Prostate gland (tissue), 2 donors: Measurements from ENCODE around the gene B9D1. TPM values are rescaled to one million over a fixed set of nuclear protein-coding genes. Genes with fewer than 3 reads are reported as not detected.

Experiments
- DNase-seq: peaks from one replicate; pipeline ENCODE4 v3.0.0-alpha.2; 2019; ENCODE audit warnings: low spot score
- H3K27ac ChIP-seq, 2 donors: fragments of 200-600 bp; sonication (generic); 2 replicates each; pipeline ENCODE4 v1.5.1; 2017 to 2019
- H3K27me3 ChIP-seq: fragments of 200-600 bp; sonication (generic); replicated peaks from 2 replicates; pipeline ENCODE4 v1.5.1; 2019; ENCODE audit not compliant: insufficient read depth
- H3K36me3 ChIP-seq, 2 donors: fragments of 200-600 bp; sonication (generic); 1 replicate in 1 of 2; 2 replicates in 1 of 2; pipeline versions ENCODE4 v1.5.1 to v1.8.1; 2017 to 2019
- H3K4me1 ChIP-seq: fragments of 200-600 bp; sonication (generic); replicated peaks from 2 replicates; pipeline ENCODE4 v1.5.1; 2019
- H3K4me3 ChIP-seq, 2 donors: fragments of 200-600 bp; sonication (generic); 2 replicates each; pipeline ENCODE4 v1.5.1; 2017 to 2019
- H3K9me3 ChIP-seq: fragments of 200-600 bp; sonication (generic); 2 replicates; pipeline ENCODE4 v1.5.1; 2017
- POLR2A ChIP-seq: fragments of 450-650 bp; IDR thresholded peaks from one replicate; pipeline ENCODE4 v1.6.1; 2016; ENCODE audit warnings: antibody characterized with exemption, mild to moderate bottlenecking
- POLR2AphosphoS5 ChIP-seq: sonication (generic); formaldehyde crosslinking; IDR thresholded peaks from one replicate; pipeline ENCODE4 v1.6.1; 2017; ENCODE audit warnings: antibody characterized with exemption
- WGBS: methylation state at CpG from one replicate; pipeline ENCODE4 v1.1.5; 2018; 5-methylcytosine and 5-hydroxymethylcytosine counted together
- intact Hi-C: fragments of 100-400 bp; cut with DNase I; formaldehyde crosslinking; loops from one replicate; pipeline ENCODE4 v1.14.2; 2022
- total RNA-seq, 2 donors: library from RNA; depleted of rRNA; stranded (reverse); fragments of >200 nt; gene quantifications; one replicate each; pipeline ENCODE4 v1.1.0, GENCODE V29; 2016
- TF ChIP-seq, protein P1 (sequence below), 4 experiments: fragments of 200-600 bp in 2 of 4; fragments of 450-650 bp in 2 of 4; sonication (generic) in 2 of 4; IDR thresholded peaks; 1 replicate in 3 of 4; 2 replicates in 1 of 4; pipeline ENCODE4 v1.5.1; 2016 to 2019; ENCODE audit warnings: antibody characterized with exemption in 4 of 4, mild to moderate bottlenecking in 2 of 4, moderate library complexity in 2 of 4

B9D1 gene
- total RNA-seq, 2 donors from 2014 or later: 15.7 to 28.8 TPM

DNA sequence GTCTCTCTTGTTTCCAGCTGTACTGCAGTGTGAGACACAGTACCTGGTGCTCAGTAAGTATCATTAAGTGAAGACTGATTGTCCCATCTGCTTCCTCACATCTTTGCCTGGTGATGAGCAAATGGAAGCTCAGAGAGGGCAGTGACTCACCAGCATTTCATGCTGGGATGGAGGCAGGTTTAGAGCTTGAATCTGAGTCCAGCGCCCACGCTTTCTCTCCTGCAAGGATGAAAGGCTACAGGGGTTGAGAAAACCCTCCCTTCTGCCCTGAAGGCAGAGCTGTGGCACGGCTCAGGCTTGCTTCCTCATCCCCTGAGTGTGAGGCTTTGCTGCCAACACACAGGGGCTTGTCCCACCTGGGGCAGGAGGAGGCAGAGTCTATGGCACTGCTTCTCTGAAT, 47.0 kb upstream of the B9D1 start:
- intact Hi-C loops: no loop called here
- no peak overlapping the region for H3K27ac ChIP-seq
- H3K27me3 ChIP-seq: no peaks in the 10 kb centered on the region
- H3K36me3 ChIP-seq: no peaks in the 10 kb centered on the region
- DNase-seq: no peak
- TF ChIP-seq POLR2AphosphoS5 (no peak), POLR2A (no peak)
- TF ChIP-seq, protein P1, sequence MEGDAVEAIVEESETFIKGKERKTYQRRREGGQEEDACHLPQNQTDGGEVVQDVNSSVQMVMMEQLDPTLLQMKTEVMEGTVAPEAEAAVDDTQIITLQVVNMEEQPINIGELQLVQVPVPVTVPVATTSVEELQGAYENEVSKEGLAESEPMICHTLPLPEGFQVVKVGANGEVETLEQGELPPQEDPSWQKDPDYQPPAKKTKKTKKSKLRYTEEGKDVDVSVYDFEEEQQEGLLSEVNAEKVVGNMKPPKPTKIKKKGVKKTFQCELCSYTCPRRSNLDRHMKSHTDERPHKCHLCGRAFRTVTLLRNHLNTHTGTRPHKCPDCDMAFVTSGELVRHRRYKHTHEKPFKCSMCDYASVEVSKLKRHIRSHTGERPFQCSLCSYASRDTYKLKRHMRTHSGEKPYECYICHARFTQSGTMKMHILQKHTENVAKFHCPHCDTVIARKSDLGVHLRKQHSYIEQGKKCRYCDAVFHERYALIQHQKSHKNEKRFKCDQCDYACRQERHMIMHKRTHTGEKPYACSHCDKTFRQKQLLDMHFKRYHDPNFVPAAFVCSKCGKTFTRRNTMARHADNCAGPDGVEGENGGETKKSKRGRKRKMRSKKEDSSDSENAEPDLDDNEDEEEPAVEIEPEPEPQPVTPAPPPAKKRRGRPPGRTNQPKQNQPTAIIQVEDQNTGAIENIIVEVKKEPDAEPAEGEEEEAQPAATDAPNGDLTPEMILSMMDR (IDR thresholded peaks at IDR 0.05): no peak
- H3K9me3 ChIP-seq: no peaks in the 10 kb centered on the region
- H3K4me3 ChIP-seq: no peak overlapping the region
- 75% methylated on average over 3 of the region's 3 CpGs for WGBS
- H3K4me1 ChIP-seq: no peaks in the 10 kb centered on the region

DNA sequence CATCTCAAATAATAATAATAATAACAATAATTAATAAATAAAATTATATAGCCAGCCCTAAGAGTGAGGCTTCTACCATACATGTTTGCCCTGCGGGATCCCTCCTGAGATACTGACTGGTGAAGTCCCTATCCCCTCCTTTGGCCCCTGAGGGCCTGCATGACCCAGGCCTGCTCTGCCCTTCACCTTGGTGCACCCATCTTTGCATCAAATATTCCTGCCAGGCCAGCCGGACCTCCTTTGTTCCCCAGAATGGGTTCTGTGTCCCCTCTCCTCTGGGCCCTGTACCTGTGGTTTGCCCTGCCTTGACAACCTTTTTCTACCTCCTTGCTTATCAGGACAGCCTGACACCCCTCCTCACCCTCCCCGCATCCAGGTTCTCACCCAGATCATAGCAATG, 46.5 kb upstream of the B9D1 start:
- H3K4me3 ChIP-seq: no peak overlapping the region
- no peaks in the 10 kb centered on the region for H3K4me1 ChIP-seq
- no peaks in the 10 kb centered on the region for H3K36me3 ChIP-seq
- H3K27me3 ChIP-seq: no peaks in the 10 kb centered on the region
- WGBS: 94% methylated on average over 3 of the region's 3 CpGs
- no peaks in the 10 kb centered on the region for H3K9me3 ChIP-seq
- DNase-seq: no peak
- intact Hi-C loops: no loop called here
- H3K27ac ChIP-seq: no peak overlapping the region
- TF ChIP-seq POLR2A: no peak
- no peak for TF ChIP-seq POLR2AphosphoS5

GRCh38 chr17:19408346-19408710, 45.8 kb upstream of the B9D1 start:
- no peak for DNase-seq
- Histone ChIP-seq H3K27me3 (no peaks in the 10 kb centered on the region), H3K27ac (no peak overlapping the region), H3K36me3 (no peaks in the 10 kb centered on the region), H3K4me3 (no peak overlapping the region), H3K9me3 (no peaks in the 10 kb centered on the region), H3K4me1 (no peaks in the 10 kb centered on the region)
- intact Hi-C loops: no loop called here
- TF ChIP-seq, protein P1 (IDR thresholded peaks at IDR 0.05): no peak
- no peak for TF ChIP-seq POLR2A
- no peak for TF ChIP-seq POLR2AphosphoS5
- 89% methylated on average over 2 of the region's 2 CpGs for WGBS

DNA sequence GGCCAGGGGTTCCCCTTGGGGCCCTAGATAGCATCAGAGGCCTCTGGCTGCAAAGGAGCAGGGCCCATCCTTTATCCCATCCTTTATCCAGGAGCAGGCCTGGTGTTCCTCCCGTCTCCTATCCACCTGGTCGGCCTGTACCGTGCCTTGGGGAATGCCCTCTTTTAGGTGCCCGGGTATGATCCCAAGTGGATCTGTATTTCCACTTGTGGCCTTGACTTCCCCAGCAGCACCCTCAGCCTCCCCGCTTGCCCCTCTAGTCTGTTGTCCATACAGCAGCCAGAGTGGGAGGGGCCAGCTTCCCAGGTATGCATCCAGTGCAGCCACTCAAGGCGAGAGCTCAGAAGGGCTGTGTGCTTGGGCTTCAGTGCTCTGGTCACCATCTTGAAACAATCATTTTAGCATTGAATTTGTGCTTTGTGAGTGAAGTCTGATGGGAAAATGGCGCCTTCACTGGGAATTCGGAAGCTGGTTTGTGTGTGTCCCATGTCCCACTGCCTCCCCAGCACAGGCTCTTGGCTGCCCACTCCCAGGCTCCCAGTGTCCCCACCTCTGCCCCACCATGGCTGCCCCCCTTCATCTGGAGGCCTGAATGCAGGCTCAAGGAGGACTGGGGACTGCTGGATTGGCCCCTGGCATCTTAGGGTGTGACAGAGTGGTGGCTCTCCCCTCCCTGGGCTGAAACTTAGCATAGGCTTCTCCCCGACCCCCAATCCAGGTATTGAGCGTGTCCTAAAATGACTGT, 45.2 kb upstream of the B9D1 start:
- H3K4me3 ChIP-seq: no peak overlapping the region
- no peaks in the 10 kb centered on the region for H3K27me3 ChIP-seq
- WGBS: 96% methylated on average over 10 of the region's 10 CpGs
- H3K4me1 ChIP-seq: no peaks in the 10 kb centered on the region
- intact Hi-C loops: no loop called here
- DNase-seq: no peak
- no peaks in the 10 kb centered on the region for H3K9me3 ChIP-seq
- H3K27ac ChIP-seq: no peak overlapping the region
- TF ChIP-seq, protein P1 (IDR thresholded peaks at IDR 0.05): no peak
- TF ChIP-seq POLR2A (no peak), POLR2AphosphoS5 (no peak)
- no peaks in the 10 kb centered on the region for H3K36me3 ChIP-seq

DNA sequence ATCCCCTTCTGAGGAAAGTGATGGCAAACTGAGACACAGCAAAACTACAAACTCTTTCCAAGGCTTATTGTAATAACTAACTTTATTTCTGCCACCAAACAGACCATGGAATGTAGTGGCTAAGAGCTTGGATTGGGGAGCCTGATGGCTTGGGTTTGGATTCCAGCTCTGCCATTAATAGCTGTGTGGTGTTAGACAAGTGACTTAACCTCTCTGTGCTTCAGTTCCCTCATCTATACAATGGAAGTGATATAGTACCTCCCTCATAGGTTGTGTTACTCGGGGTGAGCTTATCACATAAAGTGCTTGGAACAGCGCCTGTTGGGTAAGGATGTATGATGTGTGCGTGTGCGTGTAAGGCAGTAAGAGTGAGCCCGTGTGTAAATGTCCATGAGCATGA, 42.6 kb upstream of the B9D1 start:
- DNase-seq: no peak
- Histone ChIP-seq H3K9me3 (no peaks in the 10 kb centered on the region), H3K36me3 (no peaks in the 10 kb centered on the region), H3K4me1 (peaks cover 5% of the 10 kb centered on the region), H3K4me3 (no peak overlapping the region), H3K27me3 (no peaks in the 10 kb centered on the region), H3K27ac (no peak overlapping the region)
- intact Hi-C loops: no loop called here
- 91% methylated on average over 5 of the region's 5 CpGs for WGBS
- TF ChIP-seq POLR2AphosphoS5 (no peak), POLR2A (no peak)
- TF ChIP-seq, protein P1 (IDR thresholded peaks at IDR 0.05): no peak
